ENCODE measurements around the gene TXNIP. TPM values are rescaled to one million over a fixed set of nuclear protein-coding genes. Genes with fewer than 3 reads are reported as not detected.
A peak's percentile ranks its signal among the peaks of the same experiment; 100 is the strongest.

The TXNIP gene
- total RNA-seq, 1 donor from 2014 or later = 19.0 TPM

DNA sequence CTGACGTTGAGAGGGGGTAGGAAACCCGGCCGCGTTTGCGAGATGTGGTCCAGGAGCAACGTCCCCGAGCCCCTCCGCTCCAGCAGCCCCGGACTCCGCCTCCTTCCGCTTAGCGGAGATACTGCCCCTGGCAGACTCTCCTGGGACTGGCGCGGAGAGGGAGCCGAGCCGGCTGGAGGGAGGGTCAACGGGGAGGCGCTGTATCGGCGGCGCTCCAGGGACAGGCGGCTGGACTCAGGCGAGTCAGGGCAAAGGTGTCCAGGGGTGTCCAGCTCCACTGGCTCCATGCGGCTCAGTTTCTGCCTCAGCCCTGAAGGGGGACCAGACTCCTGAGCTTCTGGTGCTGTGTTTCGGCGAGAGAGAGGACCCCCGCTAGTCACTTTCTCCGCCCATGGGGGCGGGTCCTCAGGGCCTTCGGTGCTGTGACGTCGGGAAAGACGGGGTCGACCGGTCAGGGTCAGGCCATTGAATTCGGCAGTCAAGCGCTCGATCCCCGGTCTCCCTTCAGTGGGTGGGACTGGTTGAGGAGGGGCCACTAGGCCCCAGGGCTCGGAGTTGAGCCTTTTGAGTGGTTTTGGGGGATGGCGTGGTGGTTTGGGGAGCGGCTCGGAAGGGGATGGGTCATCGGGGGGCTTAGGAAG lies 35.8 kb downstream of the TXNIP start:
- TF ChIP-seq, protein P1, sequence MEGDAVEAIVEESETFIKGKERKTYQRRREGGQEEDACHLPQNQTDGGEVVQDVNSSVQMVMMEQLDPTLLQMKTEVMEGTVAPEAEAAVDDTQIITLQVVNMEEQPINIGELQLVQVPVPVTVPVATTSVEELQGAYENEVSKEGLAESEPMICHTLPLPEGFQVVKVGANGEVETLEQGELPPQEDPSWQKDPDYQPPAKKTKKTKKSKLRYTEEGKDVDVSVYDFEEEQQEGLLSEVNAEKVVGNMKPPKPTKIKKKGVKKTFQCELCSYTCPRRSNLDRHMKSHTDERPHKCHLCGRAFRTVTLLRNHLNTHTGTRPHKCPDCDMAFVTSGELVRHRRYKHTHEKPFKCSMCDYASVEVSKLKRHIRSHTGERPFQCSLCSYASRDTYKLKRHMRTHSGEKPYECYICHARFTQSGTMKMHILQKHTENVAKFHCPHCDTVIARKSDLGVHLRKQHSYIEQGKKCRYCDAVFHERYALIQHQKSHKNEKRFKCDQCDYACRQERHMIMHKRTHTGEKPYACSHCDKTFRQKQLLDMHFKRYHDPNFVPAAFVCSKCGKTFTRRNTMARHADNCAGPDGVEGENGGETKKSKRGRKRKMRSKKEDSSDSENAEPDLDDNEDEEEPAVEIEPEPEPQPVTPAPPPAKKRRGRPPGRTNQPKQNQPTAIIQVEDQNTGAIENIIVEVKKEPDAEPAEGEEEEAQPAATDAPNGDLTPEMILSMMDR (IDR thresholded peaks at IDR 0.05; ENCODE audit: insufficient read depth, low read length, poor library complexity, severe bottlenecking) = peak; percentile 24
- DNase-seq (ENCODE audit: low read depth) = no peak
- H3K4me3 ChIP-seq (ENCODE audit: low read depth, low read length) = peak overlapping the region; percentile 56
- H3K27me3 ChIP-seq (ENCODE audit: control insufficient read depth, insufficient read depth, low read length) = no peaks in the 10 kb centered on the region
- H3K36me3 ChIP-seq (ENCODE audit: control insufficient read depth, insufficient read depth, low read length) = no peaks in the 10 kb centered on the region

DNA sequence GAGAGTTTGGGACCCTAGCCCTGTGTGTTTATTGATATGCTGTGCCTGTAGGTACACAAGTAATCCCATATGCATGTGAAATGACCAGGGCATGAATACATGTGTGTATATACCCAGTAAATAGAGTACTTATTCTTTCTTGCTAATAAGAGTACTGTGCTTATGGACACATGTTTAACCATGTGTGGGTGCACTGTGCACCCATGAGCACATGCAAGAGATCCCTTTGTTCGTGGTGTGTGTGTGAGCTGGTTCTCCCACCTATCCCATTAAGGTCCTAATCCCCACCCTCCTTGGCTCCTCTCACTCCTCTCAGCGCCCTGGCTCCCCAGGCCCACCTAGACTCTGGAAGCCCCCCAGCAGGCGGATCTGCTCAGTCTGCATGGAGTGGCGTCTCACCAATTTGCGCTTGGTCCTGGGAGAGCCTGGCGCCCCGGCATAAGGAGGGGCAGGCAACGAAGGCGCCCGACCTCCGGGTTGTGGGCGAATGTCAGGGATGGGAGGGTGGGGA lies 36.4 kb downstream of the TXNIP start:
- Histone ChIP-seq H3K36me3 (ENCODE audit: control insufficient read depth, insufficient read depth, low read length) (no peaks in the 10 kb centered on the region), H3K27me3 (ENCODE audit: control insufficient read depth, insufficient read depth, low read length) (no peaks in the 10 kb centered on the region), H3K4me3 (ENCODE audit: low read depth, low read length) (peak overlapping the region; percentile 56)
- DNase-seq (ENCODE audit: low read depth) = no peak
- TF ChIP-seq, protein P1 (IDR thresholded peaks at IDR 0.05; ENCODE audit: insufficient read depth, low read length, poor library complexity, severe bottlenecking) = no peak

DNA sequence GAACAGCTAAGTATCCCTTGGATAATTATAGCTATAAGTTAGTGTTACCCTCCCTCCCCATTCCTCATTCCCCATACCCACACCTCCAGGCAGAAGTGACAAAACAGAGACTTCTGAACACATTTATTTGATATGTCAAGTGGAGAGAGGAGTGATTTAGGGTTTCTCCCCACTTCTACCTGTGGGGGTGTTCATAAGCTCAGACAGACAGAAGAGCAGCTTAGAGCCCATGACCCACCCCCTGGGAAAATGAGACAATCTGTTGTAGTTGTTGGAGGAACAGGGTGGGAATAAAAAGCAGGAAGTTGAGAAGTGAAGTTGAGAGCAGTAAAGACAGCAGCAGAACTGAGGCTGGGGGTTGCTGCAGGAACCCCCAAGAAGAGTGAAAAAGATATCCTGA lies 37.0 kb downstream of the TXNIP start:
- TF ChIP-seq, protein P1 (IDR thresholded peaks at IDR 0.05; ENCODE audit: insufficient read depth, low read length, poor library complexity, severe bottlenecking) = no peak
- no peak for DNase-seq (ENCODE audit: low read depth)

DNA sequence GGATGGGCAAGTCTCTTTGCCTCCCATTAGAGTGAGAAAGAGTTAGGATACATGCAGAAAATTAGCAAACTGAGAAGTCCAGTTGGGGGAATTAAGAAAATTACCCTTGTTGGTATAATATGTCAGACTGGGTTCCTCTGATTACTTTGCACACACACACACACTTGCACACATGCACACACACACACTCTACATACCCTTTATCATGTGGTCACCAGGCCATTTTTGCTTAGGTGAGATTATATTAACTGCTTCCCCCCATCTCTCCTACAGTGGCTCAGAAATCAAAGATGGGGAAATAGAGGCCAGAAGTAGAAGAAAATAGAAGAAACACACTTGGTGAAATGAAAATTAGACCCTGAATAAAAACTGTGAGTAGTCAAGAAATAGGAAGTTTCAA lies 37.6 kb downstream of the TXNIP start:
- Histone ChIP-seq H3K27me3 (ENCODE audit: control insufficient read depth, insufficient read depth, low read length) (no peaks in the 10 kb centered on the region), H3K4me3 (ENCODE audit: low read depth, low read length) (no peak overlapping the region), H3K36me3 (ENCODE audit: control insufficient read depth, insufficient read depth, low read length) (peaks cover 1% of the 10 kb centered on the region)
- TF ChIP-seq, protein P1 (IDR thresholded peaks at IDR 0.05; ENCODE audit: insufficient read depth, low read length, poor library complexity, severe bottlenecking) = no peak
- no peak for DNase-seq (ENCODE audit: low read depth)

More for the DNA sequence above, 37.0 kb downstream of the TXNIP start:
- Histone ChIP-seq H3K36me3 (ENCODE audit: control insufficient read depth, insufficient read depth, low read length) (peaks cover 1% of the 10 kb centered on the region), H3K27me3 (ENCODE audit: control insufficient read depth, insufficient read depth, low read length) (no peaks in the 10 kb centered on the region), H3K4me3 (ENCODE audit: low read depth, low read length) (no peak overlapping the region)

DNA sequence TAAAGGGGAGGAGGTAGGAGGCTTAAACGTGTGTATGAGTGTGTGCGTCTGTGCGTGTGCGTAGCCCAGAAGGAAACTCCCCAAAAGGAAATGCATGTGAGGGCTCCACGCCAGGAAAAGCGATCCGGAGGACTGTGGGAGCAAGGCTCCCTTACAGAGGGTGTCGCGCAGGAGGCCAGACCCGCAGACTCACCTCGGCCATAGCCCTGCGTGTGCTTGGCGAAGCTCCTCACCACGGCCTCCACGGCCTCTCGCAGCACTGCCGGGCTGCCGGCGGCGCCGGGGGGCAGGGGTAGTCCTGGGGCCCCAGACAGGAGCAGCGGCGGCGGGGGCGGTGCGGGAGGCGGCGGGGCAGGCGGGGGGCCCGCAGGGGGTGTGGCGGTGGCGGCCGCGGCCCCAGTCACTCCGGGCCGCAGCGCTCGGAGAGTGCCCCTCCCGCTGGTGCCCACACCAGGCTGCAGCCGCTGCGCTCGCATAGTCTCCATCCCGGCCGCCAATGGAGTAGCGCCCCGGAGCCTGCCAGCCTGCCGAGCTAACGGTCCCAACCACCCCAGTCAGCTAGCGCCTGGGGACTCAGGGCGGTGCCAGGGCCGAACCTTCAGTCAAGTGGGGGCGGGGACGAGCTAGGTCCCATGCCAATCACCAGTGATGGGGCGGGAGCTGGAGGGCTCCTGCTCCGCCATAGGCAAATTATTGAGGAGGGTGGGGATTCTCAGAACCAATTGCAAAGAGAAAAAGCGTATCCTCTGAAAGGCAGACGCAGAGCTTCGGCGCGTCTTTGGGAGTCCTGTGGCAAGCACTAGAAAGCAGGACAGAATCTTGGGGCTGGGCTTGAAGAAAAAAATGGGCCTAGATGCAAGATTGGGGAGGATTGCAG lies 38.7 kb downstream of the TXNIP start, which contains the start of gene LIX1L:
Gene LIX1L, minus strand, starts transcription at position 575 of the 877 bp plus-strand sequence. Its CDS starts 90 bp downstream, at position 485.
- no peaks in the 10 kb centered on the region for H3K27me3 ChIP-seq (ENCODE audit: control insufficient read depth, insufficient read depth, low read length)
- peak; percentile 79 for DNase-seq (ENCODE audit: low read depth)
- peaks cover 1% of the 10 kb centered on the region for H3K36me3 ChIP-seq (ENCODE audit: control insufficient read depth, insufficient read depth, low read length)
- H3K4me3 ChIP-seq (ENCODE audit: low read depth, low read length) = peak within 1 kb of the TSS; percentile 55
- TF ChIP-seq, protein P1 (IDR thresholded peaks at IDR 0.05; ENCODE audit: insufficient read depth, low read length, poor library complexity, severe bottlenecking) = no peak
